Measurements from ENCODE around the gene RASSF8. TPM values are rescaled to one million over a fixed set of nuclear protein-coding genes. Genes with fewer than 3 reads are reported as not detected.
A peak's percentile ranks its signal among the peaks of the same experiment; 100 is the strongest.

Gene RASSF8
- total and polyA plus RNA-seq, 9 of the 15 experiments (the other 6 are each of a cell fraction or from before 2014, with no cell fraction given): 0.01 to 0.36 (median 0.12) TPM; not detected in 1

- TF ChIP-seq HDAC6 (IDR thresholded peaks at IDR 0.05; ENCODE audit: low read depth, low read length) (no peak), LEF1 (IDR thresholded peaks at IDR 0.05) (no peak), ILF3 (IDR thresholded peaks at IDR 0.05; ENCODE audit: borderline replicate concordance) (no peak), DNMT1 (IDR thresholded peaks at IDR 0.05) (no peak), CUX1 (CRISPR knock-in tag; IDR thresholded peaks at IDR 0.05) (no peak), POLR3A (IDR thresholded peaks at IDR 0.05; ENCODE audit: borderline replicate concordance, extremely low read depth, insufficient read depth, insufficient read length) (no peak), ZFP36 (IDR thresholded peaks at IDR 0.05; ENCODE audit: low read depth, low read length, partially characterized antibody) (peak; percentile 16), ESRRB (CRISPR knock-in tag; IDR thresholded peaks at IDR 0.05; ENCODE audit: borderline replicate concordance) (no peak), ZBTB26 (CRISPR knock-in tag; IDR thresholded peaks at IDR 0.05) (no peak), HLTF (IDR thresholded peaks at IDR 0.05) (no peak), ELK3 (CRISPR knock-in tag; IDR thresholded peaks at IDR 0.05) (no peak), PYGO2 (tag; IDR thresholded peaks at IDR 0.05) (no peak), MAFF (IDR thresholded peaks at IDR 0.05; ENCODE audit: low read length) (peak; percentile 60; the same call in 1 of the 2 replicates), ZNF253 (CRISPR knock-in tag; conservative IDR thresholded peaks at IDR 0.05) (no peak), ARID4B (CRISPR knock-in tag; IDR thresholded peaks at IDR 0.05) (no peak), C11orf30 (IDR thresholded peaks at IDR 0.05; ENCODE audit: low read depth) (peak; percentile 80)
Measured at GRCh38 chr12:26097046-26097878, 138.8 kb downstream of the RASSF8 start (continued).
